A673 (cell line): ENCODE data around the gene ACRBP. TPM values are rescaled to one million over a fixed set of nuclear protein-coding genes. Genes with fewer than 3 reads are reported as not detected.
A peak's percentile ranks its signal among the peaks of the same experiment; 100 is the strongest.

Experiments
- BruUV-seq: library from RNA; stranded (reverse); fragments of 400-500 nt; replicated peaks from 2 replicates; lab custom pipeline; 2021; lab: Mats Ljungman, UMichigan
- CTCF ChIA-PET: fragments of 300-600 bp; sonication (Branson Sonifier 250); formaldehyde crosslinking; loops from one replicate; lab custom pipeline; 2022; ENCODE audit warnings: antibody characterized with exemption; lab: Charles Lee
- POLR2A ChIA-PET: fragments of 300-600 bp; sonication (Branson Sonifier 250); formaldehyde crosslinking; loops from one replicate; lab custom pipeline; 2022; ENCODE audit warnings: antibody characterized with exemption; ENCODE audit not compliant: low non-redundant PET; lab: Charles Lee
- DNase-seq: peaks from one replicate; pipeline ENCODE4 v3.0.0-alpha.2; 2015; ENCODE audit warnings: low spot score
- H3K27ac ChIP-seq: fragments of 200-600 bp; sonication (generic); 2 replicates; pipeline ENCODE4 v1.5.1; 2016; ENCODE audit warnings: mixed run types, low read depth, mild to moderate bottlenecking, mixed read lengths, antibody characterized with exemption, low read length; ENCODE audit not compliant: poor library complexity, severe bottlenecking
- H3K27me3 ChIP-seq: fragments of 200-600 bp; sonication (generic); replicated peaks from 2 replicates; pipeline ENCODE4 v1.6.1; 2017; ENCODE audit warnings: mixed run types, low read depth, mild to moderate bottlenecking, mixed read lengths, antibody characterized with exemption, low read length; ENCODE audit not compliant: insufficient read depth, poor library complexity
- H3K36me3 ChIP-seq: fragments of 200-600 bp; sonication (generic); 2 replicates; pipeline ENCODE4 v1.6.1; 2016; ENCODE audit warnings: mixed run types, mild to moderate bottlenecking, mixed read lengths, antibody characterized with exemption, low read length; ENCODE audit not compliant: insufficient read depth, poor library complexity, severe bottlenecking
- H3K4me1 ChIP-seq: fragments of 200-600 bp; sonication (generic); 2 replicates; pipeline ENCODE4 v1.6.1; 2017; ENCODE audit warnings: mixed run types, mild to moderate bottlenecking, mixed read lengths, antibody characterized with exemption, low read length; ENCODE audit not compliant: insufficient read depth, poor library complexity, severe bottlenecking
- H3K4me3 ChIP-seq: fragments of 200-600 bp; sonication (generic); 2 replicates; pipeline ENCODE4 v1.5.1; 2016; ENCODE audit warnings: low read depth, mixed run types, mild to moderate bottlenecking, mixed read lengths, low read length; ENCODE audit not compliant: poor library complexity, severe bottlenecking
- H3K9me3 ChIP-seq: fragments of 200-600 bp; sonication (generic); 2 replicates; pipeline ENCODE4 v1.6.1; 2016; ENCODE audit warnings: mixed run types, low read depth, mild to moderate bottlenecking, mixed read lengths, antibody characterized with exemption, low read length; ENCODE audit not compliant: poor library complexity, severe bottlenecking
- CTCF ChIP-seq: fragments of 300-800, 200-600 bp; sonication (generic); conservative IDR thresholded peaks from 2 replicates; pipeline ENCODE4 v1.5.1; 2017; ENCODE audit warnings: low read depth, mild to moderate bottlenecking, antibody characterized with exemption, low read length, moderate library complexity, mixed read lengths
- EZH2 ChIP-seq: fragments of 200-600 bp; sonication (generic); IDR thresholded peaks from 2 replicates; pipeline ENCODE4 v1.6.1; 2017; ENCODE audit warnings: borderline replicate concordance, low read depth, mild to moderate bottlenecking, mixed read lengths, antibody characterized with exemption, low read length; ENCODE audit not compliant: poor library complexity, severe bottlenecking
- intact Hi-C: fragments of 100-400 bp; cut with micrococcal nuclease; formaldehyde crosslinking; loops from one replicate; pipeline ENCODE4 v1.10.0; 2022; ENCODE audit not compliant: unreplicated experiment
- total RNA-seq: library from RNA; stranded (reverse); gene quantifications from 2 replicates; pipeline ENCODE4 v1.2.3, GENCODE V29; 2021

ACRBP gene
- total RNA-seq, 1 experiment from 2014 or later: 3.0 TPM

GRCh38 chr12:6667559-6668210, 20.5 kb upstream of the ACRBP start:
- intact Hi-C loops: no loop called here
- no TSS peak for BruUV-seq
- Histone ChIP-seq H3K36me3 (peaks cover 59% of the 10 kb centered on the region), H3K9me3 (no peaks in the 10 kb centered on the region), H3K27ac (no peak overlapping the region), H3K27me3 (no peaks in the 10 kb centered on the region), H3K4me1 (peaks cover 6% of the 10 kb centered on the region), H3K4me3 (no peak overlapping the region)
- ChIA-PET POLR2A (no interaction called here), CTCF (no interaction called here)
- DNase-seq: no peak
- TF ChIP-seq EZH2: no peak
- TF ChIP-seq CTCF: 0 out of 2 replicates have a peak, but pooled peaks have one; percentile 21

GRCh38 chr12:6666211-6666610, 19.0 kb upstream of the ACRBP start:
- no peak for TF ChIP-seq EZH2
- TF ChIP-seq CTCF: no peak
- intact Hi-C loops: no loop called here
- H3K4me1 ChIP-seq: peaks cover 11% of the 10 kb centered on the region
- peaks cover 44% of the 10 kb centered on the region for H3K36me3 ChIP-seq
- POLR2A ChIA-PET: no interaction called here
- H3K4me3 ChIP-seq: no peak overlapping the region
- H3K27ac ChIP-seq: no peak overlapping the region
- no TSS peak for BruUV-seq
- DNase-seq: no peak
- H3K27me3 ChIP-seq: no peaks in the 10 kb centered on the region
- H3K9me3 ChIP-seq: no peaks in the 10 kb centered on the region
- CTCF ChIA-PET: no interaction called here

GRCh38 chr12:6664902-6665301, 17.7 kb upstream of the ACRBP start:
- no TSS peak for BruUV-seq
- no peak for TF ChIP-seq CTCF
- TF ChIP-seq EZH2: no peak
- ChIA-PET POLR2A (interaction anchor here (0.6 to 0.7 kb wide), 2 partner anchors 56 to 208 kb away, joined by 3 to 10 read pairs; partner anchors contain the start of gene SPSB2), CTCF (interaction anchor here (0.7 to 0.9 kb wide), 2 partner anchors 24 to 157 kb away, joined by 4 to 5 read pairs; partner anchors contain the start of genes GPR162 and ZNF384)
- H3K4me1 ChIP-seq: peaks cover 11% of the 10 kb centered on the region
- no peak for DNase-seq
- H3K36me3 ChIP-seq: peaks cover 31% of the 10 kb centered on the region
- intact Hi-C loops: no loop called here
- H3K9me3 ChIP-seq: no peaks in the 10 kb centered on the region
- no peaks in the 10 kb centered on the region for H3K27me3 ChIP-seq
- no peak overlapping the region for H3K4me3 ChIP-seq
- no peak overlapping the region for H3K27ac ChIP-seq
